ENCODE measurements around the gene TMEM219. TPM values are rescaled to one million over a fixed set of nuclear protein-coding genes. Genes with fewer than 3 reads are reported as not detected.
"Not testable (repeated sequence)": the region's sequence is repeated elsewhere in the genome, so short reads cannot be mapped to it uniquely, and the experiment has no call there.

Gene TMEM219
- total RNA-seq, 4 donors from 2014 or later, result 89.1 to 131 (median 100) TPM

GRCh38 chr16:29958756-29959155 lies 3.1 kb upstream of the TMEM219 start:
- TF ChIP-seq POLR2A (IDR thresholded peaks at IDR 0.05), result no peak
- Histone ChIP-seq H3K4me1 (peaks cover 0 to 19% (median 4%) of the 10 kb centered on the region in 3 donors), H3K36me3 (no peaks in the 10 kb centered on the region), H3K9me3 (no peaks in the 10 kb centered on the region), H3K4me3 (no peak overlapping the region), H3K27ac (no peak overlapping the region), H3K27me3 (no peaks in the 10 kb centered on the region)
- ATAC-seq, result no peak
- WGBS, 2 donors (ENCODE audit: low coverage in 1 of 2), result 63 to 75% methylated on average over 2 to 3 of the region's 5 CpGs

GRCh38 chr16:29959293-29959692 lies 2.6 kb upstream of the TMEM219 start:
- TF ChIP-seq EP300 (IDR thresholded peaks at IDR 0.05) (no peak), CTCF (IDR thresholded peaks at IDR 0.05) (no peak), POLR2AphosphoS5 (IDR thresholded peaks at IDR 0.05) (no peak), POLR2A (IDR thresholded peaks at IDR 0.05) (no peak)
- Histone ChIP-seq H3K27me3 (no peaks in the 10 kb centered on the region), H3K36me3 (peaks cover 0 to 5% of the 10 kb centered on the region in 2 donors), H3K4me3 (no peak overlapping the region), H3K9me3 (no peaks in the 10 kb centered on the region), H3K4me1 (peaks cover 0 to 22% (median 4%) of the 10 kb centered on the region in 3 donors), H3K27ac (no peak overlapping the region)
- WGBS, 2 donors (ENCODE audit: low coverage in 1 of 2), result 81 to 84% methylated on average over 3 to 6 of the region's 9 CpGs
- no peak for ATAC-seq

GRCh38 chr16:29959821-29960220 lies 2.1 kb upstream of the TMEM219 start:
- 82% methylated on average over 4 of the region's 4 CpGs; no CpG with 5 or more reads in 1 of the 2 donors for WGBS, 2 donors (ENCODE audit: low coverage in 1 of 2)
- not testable (repeated sequence) for H3K4me3 ChIP-seq, ATAC-seq, H3K27me3 ChIP-seq, H3K27ac ChIP-seq, H3K9me3 ChIP-seq
- Histone ChIP-seq H3K36me3 (peaks cover 0 to 10% of the 10 kb centered on the region in 2 donors), H3K4me1 (peaks cover 0 to 27% (median 4%) of the 10 kb centered on the region in 3 donors)

- H3K36me3 ChIP-seq, result peaks cover 0 to 23% of the 10 kb centered on the region in 2 donors
- no peaks in the 10 kb centered on the region for H3K27me3 ChIP-seq
- H3K27ac ChIP-seq, result peak overlapping the region in 3 of 4 donors; percentile 89 to 93 (median 92)
- TF ChIP-seq EP300 (IDR thresholded peaks at IDR 0.05) (no peak), POLR2A (IDR thresholded peaks at IDR 0.05) (no peak), POLR2AphosphoS5 (IDR thresholded peaks at IDR 0.05) (no peak), CTCF (IDR thresholded peaks at IDR 0.05) (no peak)
- H3K4me1 ChIP-seq, result peaks cover 0 to 27% (median 4%) of the 10 kb centered on the region in 3 donors
- H3K9me3 ChIP-seq, result no peaks in the 10 kb centered on the region
- no peak for ATAC-seq
- H3K4me3 ChIP-seq, result peak overlapping the region; percentile 72 to 91
- 50 to 51% methylated on average over 6 to 7 of the region's 10 CpGs for WGBS, 2 donors (ENCODE audit: low coverage in 1 of 2)
Measured at GRCh38 chr16:29961127-29961478, 776 bp upstream of the TMEM219 start.

GRCh38 chr16:29962344-29962994 lies 590 bp downstream of the TMEM219 start:
- Histone ChIP-seq H3K27me3 (no peaks in the 10 kb centered on the region), H3K27ac (peak overlapping the region; percentile 89 to 94 (median 92)), H3K4me3 (peak overlapping the region; percentile 72 to 91), H3K36me3 (peaks cover 0 to 30% of the 10 kb centered on the region in 2 donors), H3K4me1 (peaks cover 0 to 27% (median 4%) of the 10 kb centered on the region in 3 donors), H3K9me3 (no peaks in the 10 kb centered on the region)
- peak; percentile 31 for ATAC-seq
- no peak for TF ChIP-seq POLR2AphosphoS5 (IDR thresholded peaks at IDR 0.05)
- TF ChIP-seq POLR2A (IDR thresholded peaks at IDR 0.05), result no peak
- no peak for TF ChIP-seq EP300 (IDR thresholded peaks at IDR 0.05)
- TF ChIP-seq CTCF (IDR thresholded peaks at IDR 0.05), result no peak
- WGBS, 2 donors (ENCODE audit: low coverage in 1 of 2), result 2 to 3% methylated on average over 14 to 15 of the region's 18 CpGs
